SK-N-SH treated with all-trans-retinoic acid at 6 μM for 48 hours (cell line): ENCODE measurements around the gene CD52.

Experiments used
- PATZ1 ChIP-seq: fragments of 250-450 bp; sonication (Bioruptor Pico); IDR thresholded peaks from 2 replicates; pipeline ENCODE4 v1.8.0; 2020; ENCODE audit warnings: mild to moderate bottlenecking, moderate library complexity, borderline replicate concordance
- ZFP3 ChIP-seq: fragments of 250-450 bp; sonication (Bioruptor Pico); IDR thresholded peaks from 2 replicates; pipeline ENCODE4 v1.5.0; 2020; ENCODE audit warnings: mild to moderate bottlenecking, moderate library complexity

GRCh38 chr1:26327956-26328362 is 10.2 kb downstream of the CD52 start:
- TF ChIP-seq ZFP3 (no peak), PATZ1 (CRISPR knock-in tag) (no peak)
